ENCODE data around the gene SND1.

GRCh38 chr7:127671341-127671740 lies 19.3 kb downstream of the SND1 start:
- TF ChIP-seq GATA1 (IDR thresholded peaks at IDR 0.05; ENCODE audit: low read depth, low read length) (no peak), POLR2A (IDR thresholded peaks at IDR 0.05; ENCODE audit: low read length) (no peak)

Measured in erythroblast (primary cell).